GM13976 (cell line): ENCODE data around the gene DTL.

Source experiments
- DNase-seq: peaks from one replicate; pipeline ENCODE4 v3.0.0; 2012; ENCODE audit warnings: low spot score
- CTCF ChIP-seq: IDR thresholded peaks from 2 replicates; pipeline ENCODE4 v1.5.1; 2012; ENCODE audit warnings: borderline replicate concordance, mild to moderate bottlenecking; ENCODE audit not compliant: insufficient read depth; ENCODE audit errors: extremely low read depth, missing control alignments, control extremely low read depth
- in situ Hi-C: fragments of 300-500 bp; cut with MboI; formaldehyde crosslinking; loops from one replicate; pipeline ENCODE4 v1.12.0; 2022; ENCODE audit warnings: low sequenced_read_pairs, mixed read lengths, inconsistent platforms; ENCODE audit not compliant: unreplicated experiment

Gene DTL

DNA sequence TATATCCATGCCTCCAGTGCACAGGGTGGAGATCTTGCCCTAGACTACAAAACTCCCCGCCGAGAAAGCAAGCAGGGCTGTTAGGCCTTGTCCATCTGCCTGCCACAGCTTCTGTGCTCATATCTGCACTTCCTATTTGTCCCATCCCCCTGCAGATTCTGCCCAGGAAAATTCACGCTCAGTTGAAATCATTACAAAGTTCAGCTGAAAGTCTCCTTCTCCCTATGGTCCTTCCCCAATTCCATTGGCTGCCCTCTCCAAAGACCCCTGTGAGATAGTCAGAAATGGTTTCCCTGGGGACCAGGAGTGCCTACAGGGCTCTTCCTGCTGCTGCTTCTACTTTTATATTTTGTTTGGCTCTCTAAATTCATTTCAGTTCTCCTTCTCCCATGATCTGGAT, 63.2 kb downstream of the DTL start:
- TF ChIP-seq CTCF = no peak
- in situ Hi-C loops = no loop called here
- DNase-seq = no peak

- DNase-seq = no peak
- in situ Hi-C loops = no loop called here
- no peak for TF ChIP-seq CTCF
These were observed 65.7 kb downstream of the DTL start for GRCh38 chr1:212101251-212101650.

- no peak for TF ChIP-seq CTCF
- no peak for DNase-seq
- in situ Hi-C loops = no loop called here
These were observed 66.2 kb downstream of the DTL start for GRCh38 chr1:212101735-212102134.

- TF ChIP-seq CTCF = no peak
- in situ Hi-C loops = no loop called here
- DNase-seq = no peak
These were observed 69.2 kb downstream of the DTL start for GRCh38 chr1:212104586-212105325.

DNA sequence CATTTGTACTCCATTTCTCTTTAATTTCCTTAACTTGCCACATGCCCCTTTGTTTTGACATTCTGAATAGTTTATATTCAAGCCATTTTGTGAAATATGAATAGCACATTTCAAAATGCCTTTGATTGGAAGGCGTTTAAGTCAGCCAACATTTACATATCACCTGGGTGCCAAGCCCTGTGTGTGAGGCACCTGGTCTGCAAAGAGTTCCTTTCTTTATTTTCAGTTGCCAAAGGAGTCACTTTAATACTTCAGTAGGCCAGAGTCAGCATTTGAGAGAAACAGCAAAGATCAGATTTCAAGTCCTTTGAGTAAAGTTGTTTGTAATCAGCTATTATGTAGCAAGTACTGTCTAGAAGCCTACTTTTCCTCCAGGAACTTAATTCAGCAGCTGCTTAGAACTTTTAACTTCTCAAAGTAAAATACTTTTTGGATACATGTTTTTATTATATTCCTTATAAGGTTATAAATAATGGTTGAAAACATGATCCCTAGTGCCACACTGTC, 70.8 kb downstream of the DTL start:
- TF ChIP-seq CTCF = no peak
- DNase-seq = no peak
- in situ Hi-C loops = no loop called here

DNA sequence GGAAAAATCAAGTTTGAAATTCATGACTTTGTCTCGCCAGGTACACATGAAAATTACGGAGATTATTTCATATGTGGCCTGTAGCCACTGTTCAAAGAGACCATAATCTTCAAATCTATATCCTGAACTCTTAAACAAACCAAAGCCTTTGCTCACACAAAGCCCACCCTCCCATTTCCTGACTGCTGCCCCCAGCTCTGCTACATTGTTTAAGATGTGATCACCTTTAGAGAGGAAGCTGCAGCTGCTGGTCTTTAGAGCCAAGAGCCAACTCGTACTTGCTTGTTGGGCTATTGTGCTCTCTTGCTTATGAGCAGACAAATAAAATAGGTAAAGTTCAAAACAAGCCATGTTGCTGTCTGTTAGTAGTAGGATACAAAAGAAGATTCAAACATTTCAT, 71.9 kb downstream of the DTL start:
- in situ Hi-C loops = no loop called here
- no peak for TF ChIP-seq CTCF
- DNase-seq = no peak
